GM21723 (cell line): ENCODE data around the gene CHST6.
A peak's percentile ranks its signal among the peaks of the same experiment; 100 is the strongest.
"Not testable (repeated sequence)": the region's sequence is repeated elsewhere in the genome, so short reads cannot be mapped to it uniquely, and the experiment has no call there.

ENCODE experiments used
- ATAC-seq: cut with Tn5 transposase; IDR thresholded peaks from one replicate; pipeline ENCODE4 v1.9.1; 2021; ENCODE audit warnings: mild to moderate bottlenecking, moderate library complexity; ENCODE audit not compliant: unreplicated experiment

The CHST6 gene

DNA sequence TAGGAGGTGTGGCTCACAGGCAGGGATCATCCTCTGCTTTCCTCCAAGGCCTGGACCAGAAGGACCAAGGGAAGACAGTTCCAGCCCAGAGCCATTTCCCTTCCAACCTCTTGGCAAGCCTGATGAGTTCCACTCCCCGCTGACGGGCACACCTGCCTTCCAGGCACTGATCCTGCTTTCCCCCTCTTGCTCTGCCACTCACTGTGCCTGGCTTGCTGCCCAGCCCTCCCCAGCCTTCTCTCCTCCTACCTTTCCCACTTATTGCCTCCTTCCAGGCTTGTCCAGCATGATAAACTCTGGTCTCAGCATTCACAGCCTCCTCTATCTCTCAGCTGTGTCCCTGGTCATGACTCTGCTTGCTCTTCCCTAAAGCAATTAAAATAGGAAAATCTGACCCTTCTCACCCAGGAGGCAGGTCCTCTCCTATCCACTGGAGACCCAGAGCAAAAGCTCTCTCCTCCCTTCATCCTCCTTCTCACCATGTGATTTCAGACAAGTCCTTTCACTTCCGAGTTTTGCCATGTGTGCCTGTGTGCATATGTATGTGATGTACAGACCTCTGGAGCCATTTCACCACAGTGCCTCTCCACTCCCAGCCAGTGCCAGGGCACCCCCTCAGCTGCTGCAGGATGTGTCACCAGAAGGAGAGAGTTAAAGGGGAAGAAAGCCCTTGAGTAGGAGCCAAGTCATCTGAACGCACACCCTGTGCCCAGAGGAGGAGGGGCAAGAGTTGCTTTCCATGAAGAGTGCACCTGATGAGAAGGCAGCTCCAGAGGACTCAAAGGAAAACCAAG is 17.4 kb downstream of the CHST6 start:
- no peak for ATAC-seq

DNA sequence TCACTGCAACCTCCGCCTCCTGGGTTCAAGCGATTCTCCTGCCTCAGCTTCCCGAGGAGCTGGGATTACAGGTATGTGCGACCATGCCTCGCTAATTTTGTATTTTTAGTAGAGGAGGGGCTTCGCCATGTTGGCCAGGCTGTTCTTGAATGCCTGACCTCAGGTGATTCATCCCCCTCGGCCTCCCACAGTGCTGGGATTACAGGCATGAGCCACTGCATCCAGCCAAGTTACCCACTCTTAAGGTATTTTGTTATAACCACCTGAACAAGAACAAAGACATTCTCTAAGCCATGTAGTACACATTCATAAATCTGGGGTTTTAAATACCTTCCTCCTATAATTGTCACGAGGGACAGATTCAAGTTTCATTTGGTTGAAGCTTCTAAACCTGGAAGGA is 18.4 kb downstream of the CHST6 start:
- ATAC-seq = no peak

DNA sequence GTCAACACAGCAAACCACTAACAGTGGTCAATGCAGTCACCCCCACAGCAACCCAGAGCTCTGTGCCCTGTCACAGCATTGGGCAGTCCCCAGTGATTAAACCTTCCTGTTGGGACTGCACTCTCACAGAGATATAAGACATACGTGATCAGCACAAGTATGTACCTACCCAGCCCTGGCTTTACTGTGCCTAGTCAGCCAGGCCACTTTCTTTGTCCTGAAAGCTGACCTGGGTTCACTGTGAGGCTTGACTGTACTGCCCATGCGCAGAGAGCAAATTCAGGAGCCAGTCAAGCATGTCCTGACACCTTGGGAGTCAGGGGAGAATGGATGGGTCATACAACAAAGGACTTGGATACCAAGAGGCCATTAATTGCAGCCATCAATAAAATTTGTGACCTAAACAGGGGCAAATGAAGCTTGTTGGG is 19.8 kb downstream of the CHST6 start:
- no peak for ATAC-seq

DNA sequence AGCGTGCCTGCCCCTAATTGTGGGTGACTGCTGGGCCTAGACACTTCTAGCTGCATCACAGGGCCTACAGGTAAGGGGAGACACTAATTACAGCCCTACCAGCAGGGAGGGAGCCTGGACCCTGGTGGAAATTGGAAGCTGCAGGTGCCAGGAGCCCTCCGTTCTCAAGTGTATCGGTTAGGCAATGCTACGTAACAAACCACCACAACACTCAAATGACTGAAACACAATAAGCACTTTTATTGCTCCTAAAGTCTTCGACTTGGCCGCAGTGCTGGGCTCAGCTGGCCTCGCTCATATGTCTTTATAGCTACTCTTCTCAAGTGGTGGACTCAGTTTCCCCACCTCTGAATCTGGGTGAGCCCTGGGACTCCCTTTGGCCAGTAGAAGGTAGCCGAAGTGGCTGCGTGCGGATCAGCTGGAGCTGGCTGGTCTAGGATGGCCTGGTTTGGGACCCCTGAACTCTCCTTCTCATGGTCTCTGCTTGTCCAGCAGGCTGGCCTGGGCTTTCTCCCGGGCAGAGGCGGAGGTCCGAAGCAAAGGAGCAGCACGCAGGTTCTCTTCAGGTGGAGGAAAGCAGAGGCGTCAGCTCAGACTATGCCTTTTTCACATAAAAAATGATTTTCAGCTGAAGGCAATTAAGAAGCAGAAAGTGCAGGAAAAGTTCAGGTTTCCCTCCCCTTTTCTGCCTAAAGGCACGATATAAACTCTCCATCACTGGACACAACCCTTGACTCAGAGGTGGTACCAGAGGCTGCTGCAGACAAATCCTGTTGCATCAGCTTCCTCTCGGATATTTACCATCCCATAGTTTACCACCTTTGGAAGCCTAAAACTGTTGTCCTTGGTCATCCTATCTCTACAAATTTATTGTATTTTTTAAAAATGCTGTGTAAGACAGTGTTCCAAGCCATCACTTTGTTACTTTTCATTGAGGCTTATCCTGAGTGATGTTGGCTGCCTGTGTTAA is 22.0 kb downstream of the CHST6 start:
- no peak for ATAC-seq

DNA sequence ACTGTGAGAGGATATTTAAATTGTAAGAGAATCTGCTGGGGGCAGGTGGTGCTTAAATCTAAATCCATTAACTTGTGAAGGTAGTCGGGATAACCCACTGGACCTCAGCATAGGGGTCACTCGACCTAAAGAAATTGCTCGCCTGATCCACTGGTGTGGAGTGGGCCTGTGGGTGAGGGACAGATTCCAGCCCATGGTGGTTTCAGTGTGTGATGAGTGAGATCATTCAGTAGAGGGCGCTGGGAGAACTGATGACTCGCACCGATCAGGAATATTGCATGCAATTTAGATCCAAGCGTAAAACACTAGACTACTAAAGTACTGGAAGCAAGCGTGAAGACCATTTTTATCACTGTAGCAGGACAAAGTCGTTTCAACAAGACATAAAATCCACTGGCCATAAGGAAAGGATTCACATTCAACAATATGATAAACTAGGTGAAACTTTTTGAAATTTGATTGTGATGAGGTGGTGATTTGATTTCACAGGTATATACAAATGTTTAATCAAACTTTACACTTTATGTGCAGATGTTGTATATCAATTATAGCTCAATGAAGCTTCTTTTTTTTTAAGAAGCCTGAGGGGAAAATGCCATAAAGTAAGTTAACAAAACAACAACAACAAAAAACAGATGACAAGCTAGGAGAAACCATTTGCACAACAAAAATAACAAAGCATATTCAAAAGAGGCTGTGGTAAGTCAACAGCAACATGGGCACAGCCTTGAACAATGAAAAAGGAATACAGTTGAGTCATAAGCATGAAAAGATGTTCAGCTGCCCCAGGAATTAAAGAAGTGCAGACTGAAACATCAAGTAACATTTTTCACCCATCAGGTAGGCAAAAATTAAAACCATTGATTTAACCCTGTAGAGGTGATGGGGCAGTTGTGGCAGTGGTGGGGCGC is 23.3 kb downstream of the CHST6 start:
- peak; percentile 91 for ATAC-seq

DNA sequence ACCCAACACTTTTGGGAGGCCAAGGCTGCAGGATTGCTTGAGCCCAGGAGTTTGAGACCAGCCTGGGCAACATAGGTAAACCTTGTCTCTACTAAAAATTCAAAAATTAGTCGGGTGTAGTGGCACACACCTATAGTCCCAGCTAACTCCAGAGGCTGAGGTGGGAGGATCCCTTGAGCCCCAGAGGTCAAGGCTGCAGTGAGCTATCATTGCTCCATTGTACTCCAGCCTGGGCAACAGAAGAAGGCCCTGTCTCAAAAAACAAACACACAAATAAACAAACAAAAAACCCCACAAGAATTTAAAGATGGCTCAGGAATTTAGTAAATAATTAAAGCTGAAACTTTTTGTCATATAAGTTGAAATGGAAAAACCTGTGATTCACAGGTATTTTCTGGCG is 28.5 kb downstream of the CHST6 start:
- ATAC-seq = no peak

DNA sequence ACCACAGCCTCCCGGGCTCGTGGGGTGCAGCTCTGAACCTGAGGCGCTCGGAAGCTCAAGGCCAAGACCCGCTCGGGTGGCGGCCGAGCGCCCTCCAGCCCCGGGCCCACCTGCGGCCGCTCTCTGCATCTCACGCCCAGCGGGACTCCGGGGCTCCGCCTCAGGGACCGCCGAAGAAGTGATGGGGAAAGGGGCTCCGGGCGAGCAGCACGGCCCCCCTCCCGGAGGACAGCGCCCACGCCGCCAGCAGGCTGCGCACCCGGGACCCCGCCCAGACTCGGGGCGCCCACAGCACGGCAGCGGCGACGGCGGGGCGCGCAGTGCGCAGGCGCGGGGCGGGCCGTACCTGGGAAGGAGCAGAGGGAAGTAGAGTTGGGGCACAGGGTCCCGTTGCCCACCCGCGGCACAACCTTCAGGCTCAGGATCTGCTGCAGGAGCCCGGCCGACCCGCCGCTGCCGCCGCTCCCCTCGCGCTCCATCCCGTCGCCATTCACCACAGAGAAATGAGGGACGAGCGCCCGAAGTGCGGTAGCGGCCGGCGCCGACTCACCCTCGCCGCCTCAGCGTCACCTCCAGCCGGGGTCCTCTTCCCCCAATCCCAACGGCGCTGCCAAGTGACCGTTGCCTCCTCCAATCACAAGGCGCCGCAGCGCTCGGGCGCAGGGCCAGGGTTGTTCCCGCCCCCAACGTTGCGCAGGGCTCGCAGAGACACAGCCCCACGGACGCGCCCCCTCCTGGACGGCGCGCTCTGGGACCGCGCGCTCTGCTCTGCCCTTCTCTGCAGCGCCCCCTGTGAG is 30.9 kb downstream of the CHST6 start, which contains the start of gene TMEM170A:
Gene TMEM170A (minus strand): TSS at position 568 of the 797 bp plus-strand sequence. CDS start 89 bp downstream, at position 479.
- ATAC-seq = peak; percentile 94

DNA sequence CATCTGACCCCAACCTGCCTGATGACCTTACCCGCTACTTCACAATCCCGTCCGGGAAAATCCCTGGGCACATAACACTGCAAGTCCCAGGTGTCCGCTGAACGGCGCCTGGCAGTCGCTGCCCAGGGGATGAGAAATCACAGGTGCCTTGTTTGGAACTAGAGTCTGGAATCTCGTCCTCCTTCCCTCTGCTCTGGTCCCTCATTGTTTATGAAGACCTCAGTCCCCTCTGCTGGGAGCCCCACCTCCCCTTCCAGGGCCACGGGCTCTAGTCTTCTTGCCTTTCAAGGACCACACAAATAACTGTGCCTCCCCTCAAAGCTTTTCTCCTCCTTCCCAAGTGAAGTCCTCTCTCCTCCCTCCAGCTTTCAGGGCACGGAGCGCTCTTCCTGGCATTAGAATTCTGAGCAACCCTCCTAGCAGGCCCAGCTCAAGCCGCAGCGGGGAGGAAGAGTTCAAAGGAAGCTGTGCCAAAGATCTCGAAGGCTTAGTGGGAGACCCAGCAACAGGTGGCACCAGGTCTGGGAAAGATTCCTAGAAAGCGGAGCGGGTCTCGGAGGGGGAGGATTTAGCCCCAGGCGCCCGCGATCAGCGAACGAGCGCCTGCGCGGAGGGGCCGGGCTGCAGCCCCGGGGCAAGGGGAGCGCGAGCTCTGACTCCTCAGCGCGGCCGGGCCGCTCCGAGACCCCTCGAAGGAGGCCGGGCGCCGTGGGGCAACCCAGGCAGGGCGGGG is 31.7 kb downstream of the CHST6 start:
- ATAC-seq = peak; percentile 18

DNA sequence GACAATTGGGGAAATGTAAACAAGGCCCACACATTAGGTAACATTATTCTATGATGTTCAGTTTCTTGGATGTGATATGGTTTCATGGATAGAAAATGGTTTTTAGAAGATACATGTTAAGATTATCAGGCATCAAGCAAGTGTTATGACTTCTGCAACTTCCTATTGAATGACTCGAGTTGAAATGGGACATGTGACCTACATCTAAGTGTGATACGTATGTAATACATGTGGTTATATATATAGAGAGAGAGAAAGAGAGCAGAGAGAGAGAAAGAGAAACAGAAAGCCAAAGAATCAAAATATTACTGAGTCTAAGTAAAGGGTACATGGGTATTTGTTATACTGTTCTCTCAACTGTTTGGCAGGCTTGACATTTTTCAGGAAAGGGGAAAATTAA is 32.4 kb downstream of the CHST6 start:
- peak; percentile 21 for ATAC-seq

DNA sequence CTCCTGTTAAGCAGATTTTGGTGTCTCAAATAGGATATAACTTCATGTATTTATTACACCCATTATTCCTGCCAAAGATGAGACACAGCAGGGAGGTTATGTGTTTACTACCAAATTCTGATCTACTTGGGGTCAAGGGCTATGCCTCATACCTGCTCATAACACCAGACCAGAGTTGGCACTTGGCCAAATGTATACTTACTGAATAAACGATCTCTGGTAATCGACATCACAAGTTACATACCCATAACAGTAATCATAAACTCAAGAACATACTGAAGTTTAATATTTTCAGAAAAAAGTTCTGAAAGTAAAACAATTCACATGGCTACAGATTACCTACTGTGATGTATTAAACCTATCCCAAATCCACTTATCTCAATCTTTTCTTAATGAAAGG is 33.7 kb downstream of the CHST6 start:
- no peak for ATAC-seq

DNA sequence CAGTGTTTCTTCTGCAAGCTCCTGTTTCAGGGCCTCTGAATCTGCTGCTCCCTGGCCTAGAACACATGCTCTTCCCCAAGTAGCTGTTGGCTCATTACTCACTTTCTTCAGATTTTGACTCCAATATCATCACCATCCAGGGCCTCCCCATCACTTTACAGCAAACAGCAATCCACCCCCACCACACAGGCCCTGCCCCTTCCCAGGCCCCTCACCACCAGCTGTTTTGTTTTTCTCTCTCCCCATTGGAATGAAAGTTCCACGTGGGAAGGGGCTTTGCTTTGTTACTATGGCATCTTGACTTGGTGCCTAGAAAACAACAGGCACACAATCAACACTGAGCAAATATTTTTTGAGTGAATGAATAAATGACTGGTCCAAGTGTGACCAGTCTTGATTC is 34.8 kb downstream of the CHST6 start:
- ATAC-seq = no peak

DNA sequence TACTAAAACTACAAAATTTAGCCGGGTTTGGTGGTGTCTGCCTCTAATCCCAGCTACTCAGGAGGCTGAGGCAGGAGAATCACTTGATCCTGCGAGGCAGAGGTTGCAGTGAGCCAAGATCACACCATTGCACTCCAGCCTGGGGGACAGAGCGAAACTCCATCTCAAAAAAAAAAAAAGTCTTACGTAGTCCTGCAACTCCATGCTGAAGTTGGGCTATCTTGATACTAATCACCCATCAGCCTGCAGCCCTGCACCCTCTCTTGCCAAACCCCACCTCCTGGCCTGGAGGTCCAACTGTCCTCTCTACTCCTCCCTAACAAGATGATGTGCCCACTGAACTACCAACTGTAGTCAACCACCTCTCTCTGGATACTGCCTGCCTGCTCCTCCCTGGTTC is 35.5 kb downstream of the CHST6 start:
- no peak for ATAC-seq

DNA sequence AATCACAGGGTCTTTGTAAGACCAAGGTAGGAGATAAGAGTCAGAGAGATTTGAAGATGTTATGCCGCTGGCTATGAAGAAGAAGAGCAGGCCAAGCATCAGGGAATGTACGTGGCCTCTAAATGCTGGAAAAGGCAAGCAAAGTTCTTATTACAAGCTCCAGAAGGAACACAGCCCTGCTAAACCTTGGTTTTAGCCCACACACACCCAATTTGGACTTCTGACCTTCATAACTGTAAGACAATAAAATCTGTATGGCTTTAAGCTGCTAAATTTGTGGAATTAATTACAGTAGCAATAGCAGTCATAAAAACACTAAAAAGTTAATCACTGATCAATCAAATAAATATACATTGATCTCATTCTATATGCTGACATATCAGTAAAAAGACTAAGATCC is 36.8 kb downstream of the CHST6 start:
- ATAC-seq = no peak

DNA sequence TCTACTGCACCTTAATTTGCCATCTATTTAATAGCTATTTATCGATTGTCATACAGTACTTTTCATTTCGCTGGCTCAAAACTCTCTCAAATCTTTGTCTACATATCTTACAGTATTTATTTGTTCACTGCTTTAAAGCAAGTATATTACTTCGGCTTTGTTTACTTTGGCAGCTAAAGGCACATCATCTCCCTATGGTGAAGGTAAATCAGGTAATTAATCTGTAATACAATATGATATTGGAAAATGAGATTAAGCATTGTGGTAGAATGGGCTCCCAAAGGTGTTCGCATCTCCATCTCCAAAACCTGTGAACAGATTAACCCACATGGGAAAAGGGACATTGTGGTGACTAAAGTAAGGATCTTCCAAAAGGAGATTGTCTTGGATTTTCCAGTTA is 37.2 kb downstream of the CHST6 start:
- ATAC-seq = no peak

DNA sequence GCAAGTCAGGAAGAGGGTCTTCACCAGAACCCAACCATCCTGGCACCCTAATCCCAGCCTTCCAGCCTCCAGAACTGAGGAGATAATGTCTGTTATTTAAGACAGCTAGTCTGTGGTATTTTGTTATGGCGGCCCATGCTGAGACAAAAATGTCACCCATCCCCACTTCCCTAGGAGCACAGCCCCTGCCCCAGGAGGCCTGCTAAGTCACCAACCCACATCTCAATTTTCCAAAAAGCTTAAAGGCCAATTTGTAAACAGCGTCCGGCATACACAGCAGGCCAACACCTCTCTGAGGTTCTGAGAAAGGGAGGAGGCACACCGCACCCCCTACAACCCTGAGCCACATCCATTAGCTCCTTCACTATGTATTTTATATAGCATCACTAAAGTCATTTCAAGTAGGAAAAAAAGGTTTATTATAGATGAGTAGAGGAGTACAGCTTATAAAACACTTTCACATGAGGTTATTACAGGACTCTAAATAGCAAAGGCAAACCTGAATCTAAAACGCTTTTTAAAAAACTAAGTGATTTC is 37.7 kb downstream of the CHST6 start:
- ATAC-seq = no peak

DNA sequence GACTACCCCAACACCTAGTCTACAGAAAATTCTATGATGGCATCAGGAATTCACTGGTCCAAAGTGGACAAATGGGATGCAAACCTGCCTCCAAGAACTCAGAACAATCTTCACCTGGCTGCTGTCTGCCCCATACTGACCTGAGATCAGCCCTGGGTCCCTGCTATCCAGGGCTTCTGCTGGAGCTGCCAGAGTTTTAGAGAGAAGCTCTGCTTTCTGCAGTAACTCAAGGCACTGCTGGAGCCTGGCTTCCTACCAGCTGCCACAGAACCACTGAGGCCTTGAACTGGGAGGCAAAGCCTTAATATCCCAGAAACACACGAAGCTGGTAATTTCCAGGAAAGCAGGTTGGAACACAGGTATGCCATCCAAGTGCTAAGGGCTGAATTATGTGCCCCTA is 38.3 kb downstream of the CHST6 start:
- ATAC-seq = no peak

DNA sequence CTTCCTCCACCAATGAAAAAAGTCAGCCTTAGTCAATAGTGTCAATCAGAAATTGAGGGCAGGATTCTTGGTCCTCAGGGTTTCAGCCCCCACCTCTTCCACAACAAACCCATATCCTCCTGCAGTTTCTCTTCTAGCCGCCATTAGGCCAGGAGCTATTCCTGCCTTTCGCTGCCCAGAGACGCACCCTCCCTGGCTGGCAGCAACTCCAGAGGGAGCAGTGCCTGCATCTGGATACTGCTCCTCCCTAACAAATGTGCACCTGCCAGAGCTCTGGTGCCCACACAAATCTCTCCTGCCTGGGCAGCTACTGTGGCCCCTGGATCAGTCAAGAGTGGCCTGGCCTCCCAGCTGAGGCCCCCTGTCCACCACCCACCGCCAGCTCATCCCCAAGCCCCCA is 38.8 kb downstream of the CHST6 start:
- ATAC-seq = not testable (repeated sequence)

DNA sequence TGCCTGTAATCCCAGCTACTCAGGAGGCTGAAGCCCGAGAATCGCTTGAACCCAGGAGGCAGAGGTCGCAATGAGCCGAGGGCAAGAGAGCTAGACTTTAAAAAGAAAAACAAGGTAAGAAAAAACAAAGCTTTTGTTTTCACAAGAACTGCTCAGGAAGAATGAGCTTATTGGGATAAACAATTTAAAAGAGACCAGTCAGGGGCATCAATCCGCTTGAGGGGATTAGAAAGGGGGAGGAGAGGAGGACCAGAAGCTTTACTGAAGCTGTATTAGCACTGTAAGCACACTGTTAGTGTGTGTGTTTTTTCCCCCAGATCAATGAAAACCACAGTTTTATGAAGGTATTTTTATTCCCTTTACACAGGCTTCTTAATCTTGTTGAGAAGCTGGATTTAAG is 39.6 kb downstream of the CHST6 start:
- no peak for ATAC-seq
